Gastroesophageal sphincter (tissue), 4 donors: ENCODE data around the gene PPM1H. TPM values are rescaled to one million over a fixed set of nuclear protein-coding genes. Genes with fewer than 3 reads are reported as not detected.

Source experiments
- ATAC-seq: fragments of 150-250 bp; one replicate; pipeline ENCODE4 v1.9.1; 2016; ENCODE audit warnings: mild to moderate bottlenecking, moderate library complexity
- H3K27ac ChIP-seq, 4 donors: fragments of 200-600 bp; sonication (generic) in 3 of 4; 1 replicate in 3 of 4; 2 replicates in 1 of 4; pipeline ENCODE4 v1.5.1; 2016 to 2019
- H3K27me3 ChIP-seq: fragments of 200-600 bp; sonication (generic); one replicate; pipeline ENCODE4 v1.5.1; 2019
- H3K36me3 ChIP-seq, 2 donors: fragments of 200-600 bp; sonication (generic); one replicate each; pipeline ENCODE4 v1.5.1; 2019; ENCODE audit warnings: control low read depth in 1 of 2
- H3K4me1 ChIP-seq, 3 donors: fragments of 200-600 bp; sonication (generic); 1 replicate in 2 of 3; 2 replicates in 1 of 3; pipeline ENCODE4 v1.5.1; 2016 to 2019; ENCODE audit warnings: control low read depth in 2 of 3
- H3K4me3 ChIP-seq, 2 donors: fragments of 200-600 bp; sonication (generic); one replicate each; pipeline ENCODE4 v1.5.1; 2019; ENCODE audit warnings: mild to moderate bottlenecking in 1 of 2, moderate library complexity in 1 of 2
- H3K9me3 ChIP-seq, 3 donors: fragments of 200-600 bp; sonication (generic); one replicate each; pipeline ENCODE4 v1.5.1; 2017 to 2019; ENCODE audit warnings: control low read depth in 2 of 3
- CTCF ChIP-seq, 4 experiments: fragments of 200-600 bp in 2 of 4; fragments of 450-650 bp in 2 of 4; sonication (generic) in 1 of 4; IDR thresholded peaks; one replicate each; pipeline ENCODE4 v1.5.1; 2017 to 2019; ENCODE audit warnings: antibody characterized with exemption in 4 of 4, mild to moderate bottlenecking in 2 of 4, moderate library complexity in 2 of 4
- EP300 ChIP-seq: sonication (generic); formaldehyde crosslinking; IDR thresholded peaks from one replicate; pipeline ENCODE4 v1.6.1; 2017; ENCODE audit warnings: antibody characterized with exemption, mild to moderate bottlenecking
- POLR2A ChIP-seq, 2 donors: fragments of 450-650 bp; IDR thresholded peaks; one replicate each; pipeline ENCODE4 v1.6.1; 2017; ENCODE audit warnings: antibody characterized with exemption in 2 of 2, mild to moderate bottlenecking in 2 of 2, moderate library complexity in 1 of 2
- POLR2AphosphoS5 ChIP-seq: sonication (generic); formaldehyde crosslinking; IDR thresholded peaks from one replicate; pipeline ENCODE4 v1.6.1; 2017; ENCODE audit warnings: antibody characterized with exemption
- WGBS, 2 donors: methylation state at CpG; one replicate each; pipeline ENCODE4 v1.1.5; 2018; ENCODE audit warnings: low coverage in 1 of 2; 5-methylcytosine and 5-hydroxymethylcytosine counted together
- total RNA-seq, 4 donors: library from RNA; depleted of rRNA; stranded (reverse); fragments of >200 nt; gene quantifications; one replicate each; pipeline ENCODE4 v1.1.0, GENCODE V29; 2016

The PPM1H gene
- total RNA-seq, 4 donors from 2014 or later, result 1.3 to 1.9 (median 1.6) TPM

- ATAC-seq, result no peak
- Histone ChIP-seq H3K36me3 (no peaks in the 10 kb centered on the region), H3K4me3 (no peak overlapping the region), H3K9me3 (no peaks in the 10 kb centered on the region), H3K27ac (no peak overlapping the region), H3K27me3 (no peaks in the 10 kb centered on the region), H3K4me1 (no peaks in the 10 kb centered on the region)
- TF ChIP-seq POLR2A (IDR thresholded peaks at IDR 0.05) (no peak), EP300 (no peak), POLR2AphosphoS5 (no peak), CTCF (IDR thresholded peaks at IDR 0.05) (no peak)
Observed at GRCh38 chr12:62779488-62779887, 155.5 kb downstream of the PPM1H start.

GRCh38 chr12:62778187-62778586 lies 156.8 kb downstream of the PPM1H start:
- Histone ChIP-seq H3K4me1 (no peaks in the 10 kb centered on the region), H3K4me3 (no peak overlapping the region), H3K27ac (no peak overlapping the region), H3K36me3 (no peaks in the 10 kb centered on the region), H3K27me3 (no peaks in the 10 kb centered on the region), H3K9me3 (no peaks in the 10 kb centered on the region)
- no peak for ATAC-seq
- WGBS, 2 donors, result 72 to 97% methylated on average over 3 of the region's 3 CpGs
- no peak for TF ChIP-seq POLR2A (IDR thresholded peaks at IDR 0.05)
- TF ChIP-seq EP300, result no peak
- TF ChIP-seq CTCF (IDR thresholded peaks at IDR 0.05), result no peak
- no peak for TF ChIP-seq POLR2AphosphoS5

GRCh38 chr12:62776997-62777396 lies 158.0 kb downstream of the PPM1H start:
- no peaks in the 10 kb centered on the region for H3K4me1 ChIP-seq
- no peak for ATAC-seq
- no peak for TF ChIP-seq POLR2A (IDR thresholded peaks at IDR 0.05)
- TF ChIP-seq EP300, result no peak
- TF ChIP-seq CTCF (IDR thresholded peaks at IDR 0.05), result no peak
- no peak for TF ChIP-seq POLR2AphosphoS5

GRCh38 chr12:62776575-62776974 lies 158.4 kb downstream of the PPM1H start:
- no peaks in the 10 kb centered on the region for H3K9me3 ChIP-seq
- TF ChIP-seq POLR2AphosphoS5, result no peak
- TF ChIP-seq CTCF (IDR thresholded peaks at IDR 0.05), result no peak
- no peak for TF ChIP-seq EP300
- no peak for TF ChIP-seq POLR2A (IDR thresholded peaks at IDR 0.05)
- peaks cover 0 to 4% (median 0%) of the 10 kb centered on the region in 3 donors for H3K4me1 ChIP-seq
- no peak overlapping the region for H3K4me3 ChIP-seq
- ATAC-seq, result no peak
- H3K36me3 ChIP-seq, result no peaks in the 10 kb centered on the region
- no peak overlapping the region for H3K27ac ChIP-seq
- no peaks in the 10 kb centered on the region for H3K27me3 ChIP-seq

More at GRCh38 chr12:62776997-62777396, 158.0 kb downstream of the PPM1H start:
- Histone ChIP-seq H3K36me3 (no peaks in the 10 kb centered on the region), H3K4me3 (no peak overlapping the region), H3K27me3 (no peaks in the 10 kb centered on the region), H3K9me3 (no peaks in the 10 kb centered on the region), H3K27ac (no peak overlapping the region)
- WGBS, 2 donors, result 75 to 92% methylated on average over 2 of the region's 2 CpGs

- Histone ChIP-seq H3K4me3 (no peak overlapping the region), H3K9me3 (no peaks in the 10 kb centered on the region), H3K27me3 (no peaks in the 10 kb centered on the region), H3K36me3 (no peaks in the 10 kb centered on the region), H3K4me1 (peaks cover 0 to 16% (median 0%) of the 10 kb centered on the region in 3 donors), H3K27ac (no peak overlapping the region)
- no peak for TF ChIP-seq POLR2A (IDR thresholded peaks at IDR 0.05)
- TF ChIP-seq CTCF (IDR thresholded peaks at IDR 0.05), result no peak
- WGBS, 2 donors, result 87 to 93% methylated on average over 5 to 8 of the region's 8 CpGs
- no peak for ATAC-seq
Observed at GRCh38 chr12:62774794-62775193, 160.2 kb downstream of the PPM1H start.
